ENCODE data around the gene SRBD1. TPM values are rescaled to one million over a fixed set of nuclear protein-coding genes. Genes with fewer than 3 reads are reported as not detected.
A peak's percentile ranks its signal among the peaks of the same experiment; 100 is the strongest.

SRBD1 gene
- total RNA-seq, 2 experiments from 2014 or later, result 17.6 to 22.2 TPM

GRCh38 chr2:45578056-45578843, 32.8 kb downstream of the SRBD1 start:
- CTCF ChIA-PET, result interaction anchor here (0.6 to 2.6 kb wide), 6 partner anchors 10 to 597 kb away, joined by 3 to 17 read pairs (median 6); no protein-coding TSS in a partner anchor
- H3K4me1 Mint-ChIP-seq, result peaks cover 4% of the 10 kb centered on the region
- DNase-seq, result no peak
- no peaks in the 10 kb centered on the region for H3K9me3 Mint-ChIP-seq (ENCODE audit: low read depth)
- peaks cover 9% of the 10 kb centered on the region for H3K36me3 Mint-ChIP-seq
- H3K27me3 Mint-ChIP-seq, result no peaks in the 10 kb centered on the region
- no peak overlapping the region for H3K4me3 Mint-ChIP-seq
- ATAC-seq, result peak; percentile 72
- H3K27ac Mint-ChIP-seq, result no peak overlapping the region

- ATAC-seq, result no peak
- no peaks in the 10 kb centered on the region for H3K9me3 Mint-ChIP-seq (ENCODE audit: low read depth)
- DNase-seq, result no peak
- no peak overlapping the region for H3K4me3 Mint-ChIP-seq
- CTCF ChIA-PET, result interaction anchor here (2.2 to 2.6 kb wide), 2 partner anchors 10 kb away, joined by 7 to 17 read pairs; no protein-coding TSS in a partner anchor
- peaks cover 4% of the 10 kb centered on the region for H3K4me1 Mint-ChIP-seq
- no peak overlapping the region for H3K27ac Mint-ChIP-seq
- no peaks in the 10 kb centered on the region for H3K27me3 Mint-ChIP-seq
- H3K36me3 Mint-ChIP-seq, result peaks cover 16% of the 10 kb centered on the region
These were observed 33.6 kb downstream of the SRBD1 start for GRCh38 chr2:45577441-45577840.

- peaks cover 2% of the 10 kb centered on the region for H3K9me3 Mint-ChIP-seq (ENCODE audit: low read depth)
- ATAC-seq (no peak), DNase-seq (no peak)
- CTCF ChIA-PET, result interaction anchor here (1.2 to 2.2 kb wide), 2 partner anchors 8 to 10 kb away, joined by 3 to 7 read pairs; no protein-coding TSS in a partner anchor
- no peaks in the 10 kb centered on the region for H3K27me3 Mint-ChIP-seq
- H3K4me3 Mint-ChIP-seq, result no peak overlapping the region
- H3K36me3 Mint-ChIP-seq, result peaks cover 27% of the 10 kb centered on the region
- peaks cover 4% of the 10 kb centered on the region for H3K4me1 Mint-ChIP-seq
- no peak overlapping the region for H3K27ac Mint-ChIP-seq
These were observed 35.2 kb downstream of the SRBD1 start for GRCh38 chr2:45575881-45576280.

- peaks cover 40% of the 10 kb centered on the region for H3K36me3 Mint-ChIP-seq
- ATAC-seq (no peak), DNase-seq (no peak)
- CTCF ChIA-PET, result interaction anchor here (0.7 kb wide), 1 partner anchor 13 kb away, joined by 3 read pairs; no protein-coding TSS in a partner anchor
- H3K27ac Mint-ChIP-seq, result no peak overlapping the region
- H3K4me1 Mint-ChIP-seq, result peaks cover 7% of the 10 kb centered on the region
- H3K27me3 Mint-ChIP-seq, result no peaks in the 10 kb centered on the region
- no peak overlapping the region for H3K4me3 Mint-ChIP-seq
- H3K9me3 Mint-ChIP-seq (ENCODE audit: low read depth), result peaks cover 2% of the 10 kb centered on the region
These were observed 38.1 kb downstream of the SRBD1 start for GRCh38 chr2:45572979-45573378.

GRCh38 chr2:45571940-45572339, 39.1 kb downstream of the SRBD1 start:
- CTCF ChIA-PET, result no interaction called here
- no peaks in the 10 kb centered on the region for H3K27me3 Mint-ChIP-seq
- peaks cover 2% of the 10 kb centered on the region for H3K9me3 Mint-ChIP-seq (ENCODE audit: low read depth)
- H3K27ac Mint-ChIP-seq, result no peak overlapping the region
- no peak overlapping the region for H3K4me3 Mint-ChIP-seq
- DNase-seq (no peak), ATAC-seq (no peak)
- H3K4me1 Mint-ChIP-seq, result peaks cover 12% of the 10 kb centered on the region
- peaks cover 42% of the 10 kb centered on the region for H3K36me3 Mint-ChIP-seq

DNA sequence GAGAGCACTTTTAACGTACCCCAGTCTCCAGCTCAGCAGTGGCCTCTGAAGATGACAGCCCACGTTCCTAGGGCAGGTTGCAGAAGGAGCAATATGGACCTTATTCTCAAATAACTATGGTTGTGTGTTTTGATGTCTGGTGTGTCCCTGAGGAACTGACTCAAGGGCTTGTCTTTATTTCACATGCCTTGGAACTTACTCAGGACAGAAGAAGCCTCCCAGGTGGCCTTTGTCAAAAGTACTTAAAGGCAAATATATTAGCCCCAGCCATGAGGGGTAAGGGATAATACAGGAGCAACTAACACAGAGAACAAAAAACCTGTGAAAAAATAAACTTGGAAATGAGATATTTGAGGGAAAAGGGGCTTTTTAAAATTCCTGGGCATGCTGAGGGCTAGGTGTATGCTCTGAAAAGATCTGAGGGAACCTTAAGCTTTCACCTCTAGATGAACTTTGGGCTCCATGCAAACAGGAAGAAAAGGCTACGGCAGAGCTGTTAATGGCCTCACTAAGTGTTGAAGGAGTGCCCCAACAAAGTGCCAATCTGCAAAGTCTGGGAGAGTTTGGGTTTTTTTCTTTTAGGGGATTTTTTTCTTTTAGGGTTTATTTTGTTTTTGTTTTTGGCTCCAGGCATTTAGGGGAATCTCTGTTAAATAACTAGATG, 40.3 kb downstream of the SRBD1 start:
- CTCF ChIA-PET, result interaction anchor here (1.4 to 1.5 kb wide), 2 partner anchors 13 to 589 kb away, joined by 3 read pairs; no protein-coding TSS in a partner anchor
- no peaks in the 10 kb centered on the region for H3K27me3 Mint-ChIP-seq

GRCh38 chr2:45568935-45569334, 42.1 kb downstream of the SRBD1 start:
- CTCF ChIA-PET, result no interaction called here
- Mint-ChIP-seq H3K4me3 (no peak overlapping the region), H3K27ac (peak overlapping the region; percentile 19), H3K27me3 (no peaks in the 10 kb centered on the region), H3K36me3 (peaks cover 58% of the 10 kb centered on the region), H3K9me3 (ENCODE audit: low read depth) (peaks cover 2% of the 10 kb centered on the region), H3K4me1 (peaks cover 21% of the 10 kb centered on the region)
- no peak for DNase-seq
- ATAC-seq, result no peak

More for the DNA sequence above, 40.3 kb downstream of the SRBD1 start:
- Mint-ChIP-seq H3K36me3 (peaks cover 44% of the 10 kb centered on the region), H3K4me1 (peaks cover 19% of the 10 kb centered on the region), H3K9me3 (ENCODE audit: low read depth) (peaks cover 2% of the 10 kb centered on the region), H3K4me3 (no peak overlapping the region), H3K27ac (no peak overlapping the region)
- DNase-seq, result no peak
- ATAC-seq, result no peak

DNA sequence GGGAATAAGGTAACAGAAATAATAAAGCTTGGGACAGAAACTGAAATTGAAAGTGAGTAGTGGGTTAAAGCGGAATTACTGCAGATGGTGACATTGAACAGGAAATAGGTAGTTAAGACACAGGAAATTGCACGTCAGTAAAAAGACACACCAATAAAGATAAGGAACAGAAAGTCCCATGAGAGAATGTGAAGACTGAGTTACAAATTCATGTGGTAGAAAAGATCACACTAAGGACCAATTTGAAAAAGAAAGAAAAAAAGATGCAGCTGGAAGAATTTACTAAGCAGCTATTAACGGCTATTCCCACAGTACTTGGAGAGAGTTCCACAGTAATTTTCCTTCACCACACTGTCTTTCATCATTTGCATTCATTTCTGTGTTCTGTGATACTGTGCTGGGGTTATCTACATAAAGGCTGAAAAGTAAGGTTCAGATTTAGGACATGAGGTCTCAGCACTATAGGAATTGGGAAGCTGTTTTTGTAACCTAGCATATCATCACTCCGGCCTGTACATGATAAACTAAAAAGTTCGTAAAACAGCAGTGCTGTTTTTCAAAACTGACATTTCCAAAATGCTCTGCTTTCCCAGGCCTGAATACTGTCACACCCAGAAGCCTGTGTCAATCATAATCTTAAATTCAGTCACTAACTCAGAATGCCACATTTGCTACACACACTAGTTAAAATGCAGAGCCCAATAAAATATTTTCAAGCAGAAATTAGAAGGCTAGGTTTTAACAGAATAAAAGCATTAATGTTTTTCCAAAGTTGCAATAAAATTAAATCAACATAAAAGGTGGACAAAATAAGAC, 42.9 kb downstream of the SRBD1 start:
- H3K27ac Mint-ChIP-seq, result peak overlapping the region; percentile 89
- H3K4me1 Mint-ChIP-seq, result peaks cover 24% of the 10 kb centered on the region
- CTCF ChIA-PET, result interaction anchor here (0.7 to 1.8 kb wide), 8 partner anchors 9 to 587 kb away, joined by 3 to 8 read pairs (median 4); partner anchors contain the start of gene SRBD1
- peaks cover 60% of the 10 kb centered on the region for H3K36me3 Mint-ChIP-seq
- peak; percentile 98 for ATAC-seq
- H3K4me3 Mint-ChIP-seq, result peak overlapping the region; percentile 78
- H3K27me3 Mint-ChIP-seq, result no peaks in the 10 kb centered on the region
- DNase-seq, result no peak
- H3K9me3 Mint-ChIP-seq (ENCODE audit: low read depth), result peaks cover 2% of the 10 kb centered on the region

DNA sequence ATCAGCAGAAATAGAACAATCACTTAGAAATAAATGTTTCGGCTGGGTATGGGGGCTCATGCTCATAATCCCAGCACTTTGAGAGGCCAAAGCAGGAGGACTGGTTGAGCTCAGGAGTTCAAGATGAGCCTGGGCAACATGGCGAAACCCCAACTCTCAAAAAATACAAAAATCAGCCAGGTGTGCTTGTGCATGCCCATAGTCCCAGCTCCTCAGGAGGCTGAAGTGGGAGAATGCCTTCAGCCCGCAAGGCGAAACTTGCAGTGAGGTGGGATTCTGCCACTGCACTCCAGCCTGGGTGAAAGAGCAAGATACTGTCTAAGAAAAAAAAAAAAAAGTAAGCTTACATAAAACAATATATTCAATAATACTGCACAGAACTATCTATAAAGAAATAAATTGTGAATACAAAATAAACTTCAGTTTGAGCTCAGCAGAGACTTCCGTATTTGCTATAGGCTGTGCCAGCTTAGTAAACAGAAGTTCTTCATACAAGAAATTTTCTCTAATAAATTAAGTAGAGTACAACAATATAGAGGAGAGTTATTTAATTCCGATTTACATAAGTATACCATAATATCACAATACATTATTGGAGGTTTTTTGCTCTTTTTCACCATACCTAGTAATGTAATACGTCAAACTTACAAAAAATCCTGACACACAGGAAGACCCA, 43.6 kb downstream of the SRBD1 start:
- CTCF ChIA-PET, result interaction anchor here (0.9 to 1.8 kb wide), 7 partner anchors 10 to 586 kb away, joined by 3 to 8 read pairs (median 5); partner anchors contain the start of gene SRBD1
- Mint-ChIP-seq H3K4me3 (peak overlapping the region; percentile 78), H3K4me1 (peaks cover 24% of the 10 kb centered on the region), H3K9me3 (ENCODE audit: low read depth) (peaks cover 2% of the 10 kb centered on the region), H3K27ac (peak overlapping the region; percentile 89), H3K27me3 (no peaks in the 10 kb centered on the region), H3K36me3 (peaks cover 58% of the 10 kb centered on the region)
- ATAC-seq (peak; percentile 2), DNase-seq (no peak)

GRCh38 chr2:45559436-45559835, 51.6 kb downstream of the SRBD1 start:
- Mint-ChIP-seq H3K4me3 (no peak overlapping the region), H3K27ac (no peak overlapping the region), H3K27me3 (no peaks in the 10 kb centered on the region), H3K4me1 (peaks cover 27% of the 10 kb centered on the region), H3K36me3 (peaks cover 42% of the 10 kb centered on the region), H3K9me3 (ENCODE audit: low read depth) (no peaks in the 10 kb centered on the region)
- no peak for DNase-seq
- CTCF ChIA-PET, result interaction anchor here (1.5 kb wide), 1 partner anchor 32 kb away, joined by 3 read pairs; no protein-coding TSS in a partner anchor
- no peak for ATAC-seq

- no peaks in the 10 kb centered on the region for H3K27me3 Mint-ChIP-seq
- DNase-seq (no peak), ATAC-seq (peak; percentile 83)
- peak overlapping the region; percentile 83 for H3K27ac Mint-ChIP-seq
- CTCF ChIA-PET, result interaction anchor here (0.7 to 1.2 kb wide), 2 partner anchors 13 to 1746 kb away, joined by 3 to 4 read pairs; no protein-coding TSS in a partner anchor
- peaks cover 48% of the 10 kb centered on the region for H3K4me1 Mint-ChIP-seq
- H3K9me3 Mint-ChIP-seq (ENCODE audit: low read depth), result no peaks in the 10 kb centered on the region
- peaks cover 53% of the 10 kb centered on the region for H3K36me3 Mint-ChIP-seq
- no peak overlapping the region for H3K4me3 Mint-ChIP-seq
These were observed 56.3 kb downstream of the SRBD1 start for GRCh38 chr2:45554742-45555140.

DNA sequence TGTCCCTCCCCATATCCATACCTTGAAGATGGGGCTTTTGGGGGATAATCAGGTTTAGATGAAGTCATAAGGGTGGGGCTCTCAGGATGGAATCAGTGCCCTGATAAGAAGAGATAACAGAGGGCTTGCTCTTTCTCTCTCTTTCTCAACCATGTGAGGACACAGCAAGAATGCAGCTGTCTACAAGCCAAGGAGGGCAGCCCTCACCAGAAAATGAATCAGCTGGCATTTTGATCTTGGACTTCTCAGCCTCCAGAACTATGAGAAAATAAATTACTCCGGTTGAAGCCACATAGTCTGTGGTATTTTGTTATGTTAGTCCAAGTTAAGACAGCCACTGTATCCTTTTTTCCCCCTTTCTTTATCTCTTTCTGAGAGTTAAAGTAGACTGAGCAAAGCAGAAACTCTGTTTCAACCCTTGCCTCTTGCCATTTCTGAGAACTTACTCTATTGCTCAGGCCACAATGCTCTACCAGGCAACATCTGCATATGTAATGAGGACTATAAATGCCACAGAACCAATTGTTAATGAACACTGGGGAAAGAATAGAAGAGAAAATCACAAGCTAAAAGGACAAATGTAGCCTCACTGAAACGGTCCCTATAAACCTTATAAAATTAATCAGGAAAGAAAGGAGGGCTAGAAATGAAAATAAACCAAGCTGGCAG, 56.9 kb downstream of the SRBD1 start:
- H3K36me3 Mint-ChIP-seq, result peaks cover 49% of the 10 kb centered on the region
- H3K4me3 Mint-ChIP-seq, result no peak overlapping the region
- peak; percentile 37 for ATAC-seq
- CTCF ChIA-PET, result interaction anchor here (1.1 to 1.2 kb wide), 2 partner anchors 14 to 58 kb away, joined by 3 to 4 read pairs; no protein-coding TSS in a partner anchor
- H3K27me3 Mint-ChIP-seq, result no peaks in the 10 kb centered on the region
- no peaks in the 10 kb centered on the region for H3K9me3 Mint-ChIP-seq (ENCODE audit: low read depth)
- peaks cover 48% of the 10 kb centered on the region for H3K4me1 Mint-ChIP-seq
- H3K27ac Mint-ChIP-seq, result peak overlapping the region; percentile 83
- no peak for DNase-seq

Data from activated CD8-positive, alpha-beta memory T cell treated with anti-CD3 and anti-CD28 coated beads, Interleukin-2, amount 10 ng/mL, durations not matched to agents 7 days and 5 days (primary cell).